Nephron (organoid): Measurements from ENCODE around the gene SH3BP1.
"Not testable (repeated sequence)": the region's sequence is repeated elsewhere in the genome, so short reads cannot be mapped to it uniquely, and the experiment has no call there.

Experiments
- H3K27ac Mint-ChIP-seq, 3 experiments: 2 replicates each; pipeline ENCODE4 v1.8.0; 2020; ENCODE audit warnings: mixed read lengths in 3 of 3, mild to moderate bottlenecking in 2 of 3, moderate library complexity in 1 of 3
- H3K27me3 Mint-ChIP-seq: 2 replicates; pipeline ENCODE4 v1.8.0; 2021; ENCODE audit warnings: low read depth, mild to moderate bottlenecking, moderate library complexity, mixed read lengths
- H3K36me3 Mint-ChIP-seq: 2 replicates; pipeline ENCODE4 v1.8.0; 2020; ENCODE audit warnings: low read depth, mixed read lengths
- H3K4me1 Mint-ChIP-seq: 2 replicates; pipeline ENCODE4 v1.8.0; 2020; ENCODE audit warnings: mixed read lengths
- H3K4me3 Mint-ChIP-seq, 3 experiments: 2 replicates each; pipeline ENCODE4 v1.8.0; 2020; ENCODE audit warnings: mild to moderate bottlenecking in 3 of 3, mixed read lengths in 3 of 3, moderate library complexity in 2 of 3
- H3K9me3 Mint-ChIP-seq: 2 replicates; pipeline ENCODE4 v1.8.0; 2020; ENCODE audit warnings: mixed read lengths
- TF ChIP-seq, protein P1 (sequence below), 3 experiments: fragments of 200-600 bp; sonication (generic); IDR thresholded peaks; one replicate each; pipeline ENCODE4 v1.5.0; 2021; ENCODE audit warnings: antibody characterized with exemption in 3 of 3; ENCODE audit not compliant: unreplicated experiment in 3 of 3

Gene SH3BP1

DNA sequence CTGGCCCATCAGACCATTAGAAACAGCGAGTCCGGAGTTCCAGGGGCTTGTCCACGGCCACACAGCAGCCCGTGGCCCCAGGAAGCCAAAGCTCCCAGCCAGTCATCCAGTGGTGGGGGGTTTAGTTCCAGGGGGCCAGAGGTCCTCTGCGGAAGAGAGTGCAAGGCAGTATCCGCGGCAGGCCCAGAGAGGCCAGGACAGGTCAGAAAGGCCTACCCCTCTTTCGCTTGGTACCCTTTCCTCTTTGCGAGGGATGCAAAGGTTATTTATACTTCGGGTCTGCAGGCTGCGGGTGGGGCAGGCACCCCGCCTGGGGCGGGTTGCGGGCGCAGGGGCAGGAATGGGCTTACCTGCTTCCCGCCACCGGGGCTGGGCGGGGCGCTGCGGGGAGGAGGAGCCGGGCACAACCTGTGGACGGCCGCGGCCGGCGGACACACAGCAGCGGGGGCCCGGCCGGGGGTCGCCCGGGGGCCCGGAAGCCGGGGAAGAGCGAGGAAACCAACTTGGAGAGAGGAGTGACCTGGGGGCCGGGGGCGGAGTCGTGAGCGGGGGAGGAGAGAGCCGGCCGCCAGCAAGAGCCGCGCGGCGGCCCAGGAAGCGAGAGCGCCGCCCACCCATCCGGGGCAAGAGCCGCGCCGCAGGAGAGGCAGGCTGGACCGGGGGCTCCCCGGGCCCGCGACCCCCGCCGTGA is at the start of gene SH3BP1:
Gene SH3BP1 (plus strand): TSS at position 600 of the 691 bp plus-strand sequence. CDS start 119 bp downstream, outside the sequence.
- Mint-ChIP-seq H3K9me3 (no peaks in the 10 kb centered on the region), H3K4me1 (peaks cover 41% of the 10 kb centered on the region), H3K4me3 (peak within 1 kb of the TSS; percentile 90 to 91 (median 91)), H3K27me3 (no peaks in the 10 kb centered on the region), H3K36me3 (peaks cover 7% of the 10 kb centered on the region), H3K27ac (peak within 1 kb of the TSS; percentile 80 to 100 (median 93))
- TF ChIP-seq, protein P1, sequence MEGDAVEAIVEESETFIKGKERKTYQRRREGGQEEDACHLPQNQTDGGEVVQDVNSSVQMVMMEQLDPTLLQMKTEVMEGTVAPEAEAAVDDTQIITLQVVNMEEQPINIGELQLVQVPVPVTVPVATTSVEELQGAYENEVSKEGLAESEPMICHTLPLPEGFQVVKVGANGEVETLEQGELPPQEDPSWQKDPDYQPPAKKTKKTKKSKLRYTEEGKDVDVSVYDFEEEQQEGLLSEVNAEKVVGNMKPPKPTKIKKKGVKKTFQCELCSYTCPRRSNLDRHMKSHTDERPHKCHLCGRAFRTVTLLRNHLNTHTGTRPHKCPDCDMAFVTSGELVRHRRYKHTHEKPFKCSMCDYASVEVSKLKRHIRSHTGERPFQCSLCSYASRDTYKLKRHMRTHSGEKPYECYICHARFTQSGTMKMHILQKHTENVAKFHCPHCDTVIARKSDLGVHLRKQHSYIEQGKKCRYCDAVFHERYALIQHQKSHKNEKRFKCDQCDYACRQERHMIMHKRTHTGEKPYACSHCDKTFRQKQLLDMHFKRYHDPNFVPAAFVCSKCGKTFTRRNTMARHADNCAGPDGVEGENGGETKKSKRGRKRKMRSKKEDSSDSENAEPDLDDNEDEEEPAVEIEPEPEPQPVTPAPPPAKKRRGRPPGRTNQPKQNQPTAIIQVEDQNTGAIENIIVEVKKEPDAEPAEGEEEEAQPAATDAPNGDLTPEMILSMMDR (IDR thresholded peaks at IDR 0.05; ENCODE audit: unreplicated experiment in 3 of 3), result no peak

DNA sequence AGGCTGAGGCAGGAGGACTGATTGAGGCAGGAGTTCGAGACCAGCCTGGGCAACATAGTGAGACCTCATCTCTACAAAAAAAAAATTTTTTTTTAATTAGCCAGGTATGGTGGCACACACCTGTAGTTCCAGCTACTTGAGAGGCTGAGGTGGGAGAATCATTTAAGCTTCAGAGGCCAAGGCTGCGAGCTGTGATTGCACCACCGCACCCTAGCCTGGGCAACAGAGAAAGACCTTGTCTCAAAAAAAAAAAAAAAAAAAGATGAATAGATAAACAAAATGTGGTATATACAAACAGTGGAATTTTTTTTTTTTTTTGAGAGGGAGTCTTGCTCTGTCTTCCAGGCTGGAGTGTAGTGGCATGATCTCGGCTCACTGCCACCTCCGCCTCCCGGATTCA is 48.4 kb upstream of the SH3BP1 start:
- H3K27me3 Mint-ChIP-seq, H3K36me3 Mint-ChIP-seq, H3K4me3 Mint-ChIP-seq, H3K9me3 Mint-ChIP-seq, H3K27ac Mint-ChIP-seq: not testable (repeated sequence)
- H3K4me1 Mint-ChIP-seq, result peaks cover 33% of the 10 kb centered on the region

DNA sequence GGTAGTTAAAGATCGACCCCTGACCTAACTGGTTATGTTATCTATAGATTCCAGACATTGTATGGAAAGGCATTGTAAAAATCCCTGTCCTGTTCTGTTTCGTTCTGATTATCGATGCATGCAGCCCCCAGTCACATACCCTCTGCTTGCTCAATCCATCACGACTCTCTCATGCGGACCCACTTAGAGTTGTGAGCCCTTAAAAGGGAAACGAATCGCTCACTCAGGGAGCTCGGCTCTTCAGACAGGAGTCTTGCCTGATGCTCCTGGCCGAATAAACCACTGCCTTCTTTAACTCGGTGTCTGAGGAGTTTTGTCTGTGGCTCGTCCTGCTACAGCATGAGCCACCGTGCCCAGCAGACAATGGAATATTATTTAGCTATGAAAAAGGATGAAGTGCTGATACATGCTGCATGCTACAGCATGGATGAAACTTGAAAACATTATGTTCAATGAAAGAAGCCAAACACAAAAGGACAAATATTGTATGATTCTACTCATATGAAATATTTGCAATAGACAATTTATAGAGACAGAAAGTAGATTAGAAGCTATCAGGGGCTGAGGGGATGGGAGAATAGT is 47.6 kb upstream of the SH3BP1 start:
- Mint-ChIP-seq H3K4me1 (peaks cover 30% of the 10 kb centered on the region), H3K36me3 (no peaks in the 10 kb centered on the region), H3K27ac (peak overlapping the region in 2 of 3 experiments; percentile 63 to 87), H3K9me3 (no peaks in the 10 kb centered on the region), H3K27me3 (peaks cover under 1% of the 10 kb centered on the region), H3K4me3 (peak overlapping the region; percentile 72 to 77 (median 74))
- TF ChIP-seq, protein P1 (IDR thresholded peaks at IDR 0.05; ENCODE audit: unreplicated experiment in 3 of 3), result no peak

DNA sequence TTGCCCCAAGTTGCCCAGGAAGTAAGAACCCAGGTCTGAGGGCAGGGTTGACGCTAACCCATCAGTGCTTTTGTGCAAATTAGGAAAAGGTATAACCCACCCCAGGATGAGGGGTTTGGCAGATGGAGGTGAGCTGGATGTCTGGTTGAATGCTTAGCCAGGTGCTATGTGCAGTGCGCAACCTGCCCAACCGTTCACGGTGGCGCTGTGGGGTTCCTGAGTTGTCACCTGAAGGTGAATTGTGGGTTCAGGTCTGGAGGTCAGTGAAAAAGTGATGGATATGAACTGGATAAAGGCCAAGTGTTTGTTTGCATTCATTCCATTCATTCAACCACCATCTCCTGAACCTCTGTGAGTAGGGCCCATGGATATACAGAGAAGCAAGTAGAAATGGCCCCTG is 45.2 kb upstream of the SH3BP1 start:
- H3K27ac Mint-ChIP-seq, result no peak overlapping the region
- H3K9me3 Mint-ChIP-seq, result no peaks in the 10 kb centered on the region
- TF ChIP-seq, protein P1 (IDR thresholded peaks at IDR 0.05; ENCODE audit: unreplicated experiment in 3 of 3), result no peak
- H3K36me3 Mint-ChIP-seq, result no peaks in the 10 kb centered on the region
- H3K4me3 Mint-ChIP-seq, result no peak overlapping the region
- no peaks in the 10 kb centered on the region for H3K27me3 Mint-ChIP-seq
- H3K4me1 Mint-ChIP-seq, result peaks cover 26% of the 10 kb centered on the region

DNA sequence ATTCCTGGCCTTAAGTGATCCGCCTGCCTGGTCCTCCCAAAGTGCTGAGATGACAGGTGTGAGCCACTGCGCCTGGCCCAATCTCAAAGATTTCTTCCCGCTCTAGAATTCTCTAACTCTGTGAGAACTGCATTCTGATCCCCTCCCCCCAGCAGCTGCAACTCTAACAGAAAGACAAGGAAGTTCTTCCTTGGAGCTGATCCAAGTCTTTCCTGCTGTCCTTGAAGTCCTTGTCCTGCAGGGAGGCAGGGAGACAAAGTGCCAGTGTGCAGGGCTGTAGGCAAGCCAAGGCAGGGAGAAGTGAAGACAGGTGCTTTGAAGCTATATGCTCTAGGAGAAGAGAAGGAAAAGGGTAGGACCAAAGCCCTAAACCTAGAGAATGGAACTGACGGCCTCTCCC is 40.3 kb upstream of the SH3BP1 start:
- Mint-ChIP-seq H3K4me3 (peak overlapping the region in 1 of 3 experiments; percentile 4), H3K27me3 (peaks cover 6% of the 10 kb centered on the region), H3K36me3 (no peaks in the 10 kb centered on the region), H3K4me1 (peaks cover 15% of the 10 kb centered on the region), H3K27ac (peak overlapping the region in 2 of 3 experiments; percentile 16 to 72), H3K9me3 (no peaks in the 10 kb centered on the region)
- TF ChIP-seq, protein P1 (IDR thresholded peaks at IDR 0.05; ENCODE audit: unreplicated experiment in 3 of 3), result no peak

DNA sequence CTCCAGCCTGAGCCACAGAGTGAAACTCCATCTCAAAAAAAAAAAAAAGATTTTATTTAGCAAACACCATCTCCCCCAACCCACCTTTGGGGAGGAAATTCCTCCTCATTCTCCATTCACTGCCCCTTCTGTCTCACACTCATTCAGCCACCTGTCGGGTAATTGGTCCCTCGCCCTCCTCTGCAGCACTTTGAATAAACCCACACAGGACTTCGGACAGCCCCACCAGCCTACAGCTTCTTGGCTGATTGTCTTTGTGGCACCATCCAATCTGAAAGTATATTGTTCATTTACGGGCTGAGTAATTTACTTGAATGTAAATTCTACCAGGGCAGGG is 38.3 kb upstream of the SH3BP1 start:
- no peaks in the 10 kb centered on the region for H3K36me3 Mint-ChIP-seq
- H3K4me1 Mint-ChIP-seq, result peaks cover 15% of the 10 kb centered on the region
- H3K9me3 Mint-ChIP-seq, result no peaks in the 10 kb centered on the region
- peaks cover 8% of the 10 kb centered on the region for H3K27me3 Mint-ChIP-seq
- TF ChIP-seq, protein P1 (IDR thresholded peaks at IDR 0.05; ENCODE audit: unreplicated experiment in 3 of 3), result no peak
- no peak overlapping the region for H3K4me3 Mint-ChIP-seq
- H3K27ac Mint-ChIP-seq, result peak overlapping the region; percentile 43 to 81 (median 66)
